BJ (cell line): ENCODE measurements around the gene RGS7. TPM values are rescaled to one million over a fixed set of nuclear protein-coding genes. Genes with fewer than 3 reads are reported as not detected.
"Not testable (repeated sequence)": the region's sequence is repeated elsewhere in the genome, so short reads cannot be mapped to it uniquely, and the experiment has no call there.

Experiments
- CTCF ChIA-PET: fragments of 350-600 bp; formaldehyde crosslinking; extraction: SDS; loops from one replicate; lab custom pipeline; 2021; ENCODE audit warnings: antibody characterized with exemption, inconsistent platforms; lab: Yijun Ruan, JAX
- POLR2A ChIA-PET: fragments of 300-600 bp; sonication (Branson Sonifier 250); formaldehyde crosslinking; extraction: SDS; loops from one replicate; lab custom pipeline; 2021; ENCODE audit warnings: antibody characterized with exemption; lab: Charles Lee
- DNase-seq: peaks from one replicate; pipeline ENCODE4 v3.0.0-alpha.2; 2011; ENCODE audit warnings: low read depth
- H3K27me3 ChIP-seq: 2 replicates; pipeline ENCODE4 v1.6.0; 2011; ENCODE audit warnings: low read length; ENCODE audit not compliant: control insufficient read depth, insufficient read depth
- H3K36me3 ChIP-seq: 2 replicates; pipeline ENCODE4 v1.5.1; 2011; ENCODE audit warnings: low read length; ENCODE audit not compliant: control insufficient read depth, insufficient read depth
- H3K4me3 ChIP-seq: 2 replicates; pipeline ENCODE4 v1.5.1; 2011; ENCODE audit warnings: low read depth, mild to moderate bottlenecking, control low read depth, low read length
- CTCF ChIP-seq: IDR thresholded peaks from 2 replicates; pipeline ENCODE4 v1.5.1; 2011; ENCODE audit warnings: low read depth, mild to moderate bottlenecking, control low read depth, inconsistent platforms, low read length, moderate library complexity; ENCODE audit not compliant: insufficient read depth
- polyA plus RNA-seq: library from polyadenylated mRNA; depleted of rRNA; stranded (reverse); fragments of >200 nt; gene quantifications from 2 replicates; pipeline ENCODE4 v1.2.3, GENCODE V29; 2011

RGS7 gene
- polyA plus RNA-seq, 1 experiment, result 0.93 TPM

GRCh38 chr1:240905225-240905765 is 451.7 kb downstream of the RGS7 start:
- ChIA-PET POLR2A (no interaction called here), CTCF (interaction anchor here (1.0 kb wide), 1 partner anchor 17 kb away, joined by 4 read pairs; no protein-coding TSS in a partner anchor)
- Histone ChIP-seq H3K4me3 (no peak overlapping the region), H3K36me3 (no peaks in the 10 kb centered on the region), H3K27me3 (no peaks in the 10 kb centered on the region)
- TF ChIP-seq CTCF, result no peak
- no peak for DNase-seq

GRCh38 chr1:240895424-240895823 is 461.6 kb downstream of the RGS7 start:
- H3K36me3 ChIP-seq, DNase-seq, POLR2A ChIA-PET, H3K27me3 ChIP-seq, H3K4me3 ChIP-seq, CTCF ChIA-PET: not testable (repeated sequence)

- Histone ChIP-seq H3K27me3 (no peaks in the 10 kb centered on the region), H3K4me3 (no peak overlapping the region), H3K36me3 (no peaks in the 10 kb centered on the region)
- TF ChIP-seq CTCF, result no peak
- POLR2A ChIA-PET, result no interaction called here
- CTCF ChIA-PET, result no interaction called here
- DNase-seq, result no peak
Measured at GRCh38 chr1:240888787-240889048, 468.3 kb downstream of the RGS7 start.

GRCh38 chr1:240888039-240888786 is 468.8 kb downstream of the RGS7 start:
- TF ChIP-seq CTCF, result peak; percentile 74
- DNase-seq, result no peak
- POLR2A ChIA-PET, result no interaction called here

GRCh38 chr1:240883490-240883889 is 473.5 kb downstream of the RGS7 start:
- ChIA-PET POLR2A (no interaction called here), CTCF (interaction anchor here (0.6 to 1.7 kb wide), 2 partner anchors 151 to 858 kb away, joined by 3 to 11 read pairs; no protein-coding TSS in a partner anchor)
- Histone ChIP-seq H3K36me3 (no peaks in the 10 kb centered on the region), H3K4me3 (no peak overlapping the region), H3K27me3 (no peaks in the 10 kb centered on the region)
- TF ChIP-seq CTCF, result no peak
- DNase-seq, result no peak

More at GRCh38 chr1:240888039-240888786, 468.8 kb downstream of the RGS7 start:
- no peaks in the 10 kb centered on the region for H3K27me3 ChIP-seq
- no peak overlapping the region for H3K4me3 ChIP-seq
- CTCF ChIA-PET, result interaction anchor here (0.6 to 1.4 kb wide), 15 partner anchors 16 to 597 kb away, joined by 3 to 8 read pairs (median 3); no protein-coding TSS in a partner anchor
- H3K36me3 ChIP-seq, result no peaks in the 10 kb centered on the region

GRCh38 chr1:240882656-240883308 is 474.2 kb downstream of the RGS7 start:
- POLR2A ChIA-PET, DNase-seq: not testable (repeated sequence)
- CTCF ChIA-PET, result interaction anchor here (0.6 kb wide), 1 partner anchor 857 kb away, joined by 3 read pairs; no protein-coding TSS in a partner anchor

More at GRCh38 chr1:240882656-240883308, 474.2 kb downstream of the RGS7 start:
- H3K36me3 ChIP-seq, H3K4me3 ChIP-seq, H3K27me3 ChIP-seq: not testable (repeated sequence)
